ENCODE measurements around the gene IRF1. TPM values are rescaled to one million over a fixed set of nuclear protein-coding genes. Genes with fewer than 3 reads are reported as not detected.

Gene IRF1
- total and polyA plus RNA-seq, 2 of the 8 experiments (the other 6 are each of a cell fraction or from before 2014, with no cell fraction given) = 4.0 to 8.5 TPM

- TF ChIP-seq GABPA (IDR thresholded peaks at IDR 0.05; ENCODE audit: borderline replicate concordance, insufficient read depth, low read length) (no peak), KDM5A (IDR thresholded peaks at IDR 0.05; ENCODE audit: low read length) (no peak), MAFK (IDR thresholded peaks at IDR 0.05; ENCODE audit: low read depth, low read length) (no peak), GTF2F1 (IDR thresholded peaks at IDR 0.05; ENCODE audit: borderline replicate concordance, low read depth, low read length) (no peak), NANOG (IDR thresholded peaks at IDR 0.05; ENCODE audit: insufficient read depth, low read depth, low read length, poor library complexity, severe bottlenecking) (no peak), POLR2AphosphoS5 (IDR thresholded peaks at IDR 0.05; ENCODE audit: low read depth, low read length) (no peak)
Observed at GRCh38 chr5:132483101-132483500, 7.5 kb downstream of the IRF1 start (continued).

All from H1 (cell line).